ENCODE data around the gene USP51.

DNA sequence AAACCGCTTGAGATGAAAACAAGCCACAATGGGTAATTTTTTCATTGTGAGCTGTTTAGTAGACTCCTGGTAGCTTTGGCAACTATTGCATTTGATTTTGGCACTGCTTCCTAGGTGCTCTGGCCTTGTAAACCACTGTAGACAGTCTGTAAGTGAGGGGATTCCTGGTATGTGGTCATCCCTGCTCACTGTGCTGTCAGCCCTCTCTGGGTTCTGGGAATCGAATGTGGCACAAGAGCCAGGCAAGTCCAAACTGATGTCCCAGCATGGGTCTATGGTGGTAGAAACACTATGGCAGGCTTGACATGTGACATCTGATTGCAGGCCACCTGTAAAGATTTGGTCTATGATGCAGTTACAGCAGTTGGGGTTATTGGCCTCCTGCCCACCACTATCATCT lies 2.5 kb downstream of the USP51 start:
- TF ChIP-seq POLR2A (IDR thresholded peaks at IDR 0.05; ENCODE audit: low read depth, low read length) (no peak), POLR2AphosphoS5 (IDR thresholded peaks at IDR 0.05; ENCODE audit: low read depth, low read length) (no peak)
